Activated CD4-positive, alpha-beta T cell treated with anti-CD3 and anti-CD28 coated beads for 1 hour (primary cell): ENCODE results near the gene OR14K1.
"Not testable (repeated sequence)": the region's sequence is repeated elsewhere in the genome, so short reads cannot be mapped to it uniquely, and the experiment has no call there.

ENCODE experiments used
- DNase-seq: peaks from one replicate; pipeline ENCODE4 v3.0.0-alpha.2; 2020

Gene OR14K1, protein sequence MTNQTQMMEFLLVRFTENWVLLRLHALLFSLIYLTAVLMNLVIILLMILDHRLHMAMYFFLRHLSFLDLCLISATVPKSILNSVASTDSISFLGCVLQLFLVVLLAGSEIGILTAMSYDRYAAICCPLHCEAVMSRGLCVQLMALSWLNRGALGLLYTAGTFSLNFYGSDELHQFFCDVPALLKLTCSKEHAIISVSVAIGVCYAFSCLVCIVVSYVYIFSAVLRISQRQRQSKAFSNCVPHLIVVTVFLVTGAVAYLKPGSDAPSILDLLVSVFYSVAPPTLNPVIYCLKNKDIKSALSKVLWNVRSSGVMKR

GRCh38 chr1:247738315-247738714 lies at the start of gene OR14K1:
Gene OR14K1, plus strand, starts transcription at chr1:247738615. Its CDS starts 0 bp downstream, at chr1:247738615.
- DNase-seq = no peak

DNA sequence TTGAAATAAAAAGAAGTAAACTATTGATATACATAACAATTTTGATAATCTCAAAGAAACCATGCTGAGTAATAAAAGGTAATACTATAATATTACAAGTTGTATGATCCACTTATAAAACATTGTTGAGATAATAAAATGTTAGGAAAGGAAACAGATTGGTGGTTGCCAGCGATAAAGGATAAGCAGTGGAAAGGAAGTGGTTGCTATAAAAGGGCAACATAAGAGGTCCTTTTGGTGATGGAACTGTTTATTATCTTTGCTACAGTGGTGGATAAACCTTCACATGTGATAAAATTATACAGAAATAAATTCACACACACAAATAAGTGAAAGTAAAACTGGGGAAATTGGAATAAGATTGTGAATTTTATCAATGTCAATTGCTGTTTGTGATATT lies 37.1 kb upstream of the OR14K1 start:
- no peak for DNase-seq

DNA sequence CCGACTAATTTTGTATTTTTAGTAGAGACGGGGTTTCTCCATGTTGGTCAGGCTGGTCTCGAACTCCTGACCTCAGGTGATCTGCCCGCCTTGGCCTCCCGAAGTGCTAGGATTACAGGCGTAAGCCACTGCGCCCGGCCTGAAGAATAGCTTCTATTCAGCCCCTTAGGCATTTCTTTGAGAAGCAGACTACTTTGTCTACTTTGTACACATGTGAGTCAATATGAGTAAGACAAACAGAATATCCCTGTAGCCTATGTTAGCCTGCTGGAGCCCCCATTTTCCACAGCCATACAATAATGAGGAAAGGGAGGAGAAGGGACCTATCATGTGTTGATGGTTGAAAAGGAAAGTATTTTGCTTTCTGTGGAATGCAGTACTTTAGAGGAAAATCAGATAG lies 27.7 kb upstream of the OR14K1 start:
- not testable (repeated sequence) for DNase-seq

DNA sequence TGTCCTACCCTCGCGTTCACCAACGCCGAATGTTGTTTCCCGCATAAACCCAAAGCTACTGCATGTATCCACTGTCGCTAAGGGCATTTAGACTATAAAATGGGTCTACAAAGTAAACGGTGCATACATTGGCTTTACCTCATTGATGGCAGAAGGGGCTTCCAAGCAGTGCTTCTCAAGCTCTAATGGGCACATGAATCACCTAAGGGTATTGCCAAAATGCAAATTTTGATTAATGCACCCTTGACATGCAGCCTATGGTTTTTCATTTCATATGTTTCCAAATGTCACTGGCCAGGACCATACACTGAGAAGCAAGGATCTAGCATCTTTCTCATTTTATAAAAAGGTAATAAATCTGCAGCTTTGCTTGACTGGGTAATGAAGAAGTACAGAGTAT lies 24.7 kb upstream of the OR14K1 start:
- no peak for DNase-seq

DNA sequence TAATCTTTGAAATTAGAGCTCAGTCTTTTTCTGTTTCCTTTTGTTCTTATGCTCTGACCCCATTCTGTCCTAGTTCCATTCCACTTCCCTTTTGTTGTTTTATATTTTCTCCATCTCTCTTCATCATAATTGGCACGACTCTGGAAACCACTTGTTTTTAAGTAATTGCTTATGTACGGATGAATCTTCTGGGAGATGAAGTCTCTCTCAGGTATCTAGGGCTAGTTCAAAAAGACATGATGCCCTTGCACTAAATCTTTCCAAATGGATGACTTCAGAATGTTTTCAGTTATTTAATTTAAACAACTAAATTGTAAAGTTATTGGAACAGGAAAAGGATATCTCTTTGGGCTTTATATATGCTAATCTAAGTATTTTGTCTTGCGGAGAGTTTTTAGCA lies 21.9 kb upstream of the OR14K1 start, which contains the start of gene OR6F1:
Gene OR6F1 (minus strand): TSS at position 101 of the 400 bp plus-strand sequence. CDS start 3,891 bp downstream, outside the sequence.
- DNase-seq = no peak

- no peak for DNase-seq
These were observed 17.2 kb upstream of the OR14K1 start for GRCh38 chr1:247721222-247721621.

GRCh38 chr1:247740721-247741120 lies 2.3 kb downstream of the OR14K1 start:
- no peak for DNase-seq

DNA sequence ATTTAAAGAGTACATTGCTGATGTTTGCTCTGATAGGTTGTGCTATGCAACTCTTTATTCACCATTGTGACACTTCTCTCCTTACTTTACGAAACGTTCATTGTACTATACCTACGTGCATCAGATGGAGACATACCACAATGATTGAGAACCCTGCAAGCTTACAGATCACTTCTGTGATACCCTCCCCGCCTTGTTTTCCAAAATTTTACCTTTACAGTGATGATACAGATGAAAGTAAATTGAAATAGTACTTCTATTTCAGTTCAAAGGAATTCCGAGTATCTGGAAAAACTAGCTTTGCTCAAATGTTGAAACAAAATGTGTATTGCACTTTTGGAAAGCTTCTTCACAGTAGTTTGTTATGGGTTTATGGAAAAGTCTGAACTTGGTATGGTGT lies 3.3 kb downstream of the OR14K1 start:
- DNase-seq = no peak

DNA sequence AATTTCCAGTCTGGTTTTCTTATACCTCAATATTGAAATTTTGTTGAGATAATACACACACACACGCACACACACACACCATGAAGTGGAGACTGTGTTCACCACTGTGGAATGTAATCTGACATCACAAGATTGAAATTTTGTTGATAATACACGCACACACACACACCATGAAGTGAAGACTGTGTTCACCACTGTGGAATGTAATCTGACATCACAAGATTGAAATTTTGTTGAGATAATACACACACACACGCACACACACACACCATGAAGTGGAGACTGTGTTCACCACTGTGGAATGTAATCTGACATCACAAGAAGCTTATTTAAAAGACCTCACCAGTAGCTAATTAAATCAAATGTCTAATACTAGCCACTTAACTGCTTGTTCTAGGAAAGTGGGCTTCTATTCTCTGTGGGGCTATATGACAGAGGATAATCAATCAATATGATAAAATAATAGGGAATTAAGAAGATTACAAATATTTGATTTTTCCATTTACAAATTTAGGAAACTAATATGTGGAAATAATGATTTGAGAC lies 3.9 kb downstream of the OR14K1 start:
- DNase-seq = not testable (repeated sequence)

DNA sequence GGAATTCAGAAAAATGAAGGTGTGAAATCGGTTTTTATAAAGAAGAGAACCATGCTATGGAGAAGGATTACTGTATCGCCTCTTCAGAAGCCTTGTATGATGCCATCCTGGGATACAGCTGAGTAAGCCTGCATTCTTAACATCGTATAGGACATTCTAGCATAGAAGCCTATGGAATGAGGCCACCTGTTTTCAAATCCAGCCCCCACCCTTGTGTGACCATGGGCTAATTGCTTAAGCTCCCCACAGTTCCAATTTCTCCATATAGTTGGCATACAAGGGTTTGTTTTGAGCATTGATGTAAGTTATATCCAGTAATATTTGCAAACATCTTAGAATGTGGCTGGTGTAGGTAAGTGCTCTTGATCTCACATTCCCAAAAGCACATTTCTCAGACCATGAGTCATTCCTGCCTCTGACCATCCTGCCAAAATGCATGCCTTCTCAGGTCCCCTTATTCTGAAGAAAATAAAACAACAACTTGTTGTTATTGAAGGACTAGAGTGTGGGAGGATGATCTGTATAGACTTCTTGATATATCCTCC lies 8.0 kb downstream of the OR14K1 start:
- DNase-seq = no peak

DNA sequence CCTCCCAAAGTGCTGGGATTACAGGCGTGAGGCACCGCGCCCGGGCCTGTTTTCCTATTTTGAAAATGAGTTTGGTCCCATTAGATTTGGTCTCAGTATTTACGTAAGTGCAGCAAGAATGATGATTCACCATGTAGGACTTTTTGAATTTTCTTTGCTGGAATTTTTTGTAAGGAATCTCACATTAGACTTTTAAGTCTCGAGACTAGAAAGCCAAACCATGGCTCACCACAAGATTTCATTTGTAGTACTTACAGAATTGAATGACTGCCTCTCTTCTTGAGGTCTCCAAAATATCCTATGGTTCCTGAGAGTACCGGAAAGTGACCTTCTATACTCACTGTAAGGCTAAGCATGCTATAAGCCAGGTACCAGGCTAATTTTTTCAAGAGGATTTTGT lies 9.2 kb downstream of the OR14K1 start:
- no peak for DNase-seq

- no peak for DNase-seq
These were observed 9.6 kb downstream of the OR14K1 start, which contains the start of gene OR14A2 for GRCh38 chr1:247748041-247748440. Gene OR14A2, minus strand, starts transcription at chr1:247748141.

GRCh38 chr1:247749870-247750269 lies 11.5 kb downstream of the OR14K1 start:
- no peak for DNase-seq

DNA sequence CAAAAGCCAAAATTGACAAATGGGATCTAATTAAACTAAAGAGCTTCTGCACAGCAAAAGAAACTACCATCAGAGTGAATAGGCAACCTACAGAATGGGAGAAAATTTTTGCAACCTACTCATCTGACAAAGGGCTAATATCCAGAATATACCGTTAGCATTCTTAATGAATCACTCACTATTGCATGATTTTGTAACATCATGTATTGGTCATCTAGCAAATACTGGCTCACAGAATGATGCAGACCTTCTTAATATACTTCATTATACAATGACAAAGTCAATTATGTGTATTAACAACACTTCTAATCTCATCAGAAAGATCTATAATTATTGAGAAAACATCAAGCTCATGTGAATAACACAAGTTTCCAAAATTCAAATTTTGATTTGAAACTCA lies 15.9 kb downstream of the OR14K1 start:
- not testable (repeated sequence) for DNase-seq

- no peak for DNase-seq
These were observed 22.0 kb downstream of the OR14K1 start, which contains the start of gene OR1C1 for GRCh38 chr1:247760456-247760855. Gene OR1C1, minus strand, starts transcription at chr1:247760556. Its CDS starts 2,150 bp downstream, at chr1:247758406.

DNA sequence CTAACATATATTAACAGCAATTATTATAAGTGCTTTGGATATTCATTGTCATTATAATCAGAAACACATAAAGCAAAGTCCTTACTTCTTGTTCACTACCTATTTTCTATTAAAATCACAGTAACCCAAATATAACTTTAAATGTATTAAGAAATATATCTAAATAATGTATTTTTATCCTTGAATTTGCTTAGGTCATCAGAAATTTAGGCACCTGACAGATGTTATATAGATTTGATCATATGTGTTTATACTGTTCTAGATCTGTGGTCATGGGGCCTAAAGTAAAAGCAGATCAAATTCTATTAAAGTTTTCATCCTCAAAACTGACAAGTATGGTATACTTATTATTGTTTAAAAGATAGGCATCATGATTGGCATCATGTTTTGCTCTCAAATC lies 31.2 kb downstream of the OR14K1 start:
- no peak for DNase-seq
